Activated CD4-positive, alpha-beta T cell treated with anti-CD3 and anti-CD28 coated beads, Interleukin-2, amount 50 U/mL, for 1 hour (primary cell): Measurements from ENCODE around the gene MPZL2.

ENCODE experiments used
- DNase-seq: peaks from one replicate; pipeline ENCODE4 v3.0.0-alpha.2; 2020

Gene MPZL2

DNA sequence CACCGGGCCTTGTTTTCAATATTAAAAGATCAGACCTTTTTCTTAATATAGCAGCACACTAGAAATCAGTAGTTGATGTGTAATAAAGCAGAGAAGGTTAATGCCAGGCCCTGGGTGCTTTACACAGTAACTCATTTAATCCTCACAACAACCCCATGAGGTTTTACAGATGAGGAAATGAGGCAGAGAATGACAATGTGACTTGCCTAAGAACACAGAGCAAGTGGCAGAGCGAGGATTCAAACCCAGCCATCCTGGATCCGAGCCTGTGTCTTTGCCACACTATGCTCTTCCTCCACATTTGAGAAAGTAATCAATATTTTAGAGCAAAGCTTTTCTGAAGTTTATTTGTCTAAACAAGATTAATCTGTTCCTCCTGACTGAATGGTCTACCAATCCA is 46.5 kb downstream of the MPZL2 start:
- DNase-seq: no peak

DNA sequence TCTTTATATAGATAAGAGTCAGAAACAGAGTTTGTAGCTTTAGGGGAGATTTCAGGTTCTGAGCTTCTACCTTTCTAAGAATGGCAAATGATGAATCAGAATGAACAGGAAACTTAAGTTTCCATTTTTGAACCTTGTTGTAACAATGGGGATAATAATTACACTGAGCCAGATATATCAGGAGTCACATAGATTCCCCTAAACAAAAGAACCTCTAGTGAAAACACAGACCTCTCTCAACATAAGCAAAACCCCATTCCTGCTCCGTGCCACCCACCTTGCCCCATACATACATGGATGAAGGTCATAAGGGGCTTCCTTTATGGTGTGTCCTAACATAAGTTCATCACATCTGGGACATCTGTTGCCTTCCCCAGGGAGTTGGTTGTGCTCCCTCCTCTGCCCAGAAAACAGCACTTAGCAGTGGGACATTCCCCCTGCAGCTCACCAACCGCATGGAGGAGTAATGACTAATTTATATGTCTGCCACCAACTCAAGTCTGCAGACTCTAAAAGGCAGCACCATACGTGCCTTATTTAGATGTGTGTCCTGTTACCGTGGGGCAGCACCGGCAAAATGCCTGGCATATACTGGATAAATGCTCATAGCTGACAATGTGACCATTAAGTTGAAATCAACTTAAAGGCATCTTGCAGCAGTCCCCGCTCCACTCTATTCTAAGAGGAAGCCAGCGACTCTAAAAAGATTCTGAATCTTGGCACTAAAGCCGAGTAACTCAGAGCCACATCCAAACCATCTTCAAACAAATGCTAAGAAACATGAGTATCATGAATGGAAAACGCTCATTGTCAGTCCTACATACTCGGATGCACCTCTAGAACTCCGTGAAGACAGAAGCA is 47.2 kb downstream of the MPZL2 start:
- DNase-seq: peak; percentile 38

DNA sequence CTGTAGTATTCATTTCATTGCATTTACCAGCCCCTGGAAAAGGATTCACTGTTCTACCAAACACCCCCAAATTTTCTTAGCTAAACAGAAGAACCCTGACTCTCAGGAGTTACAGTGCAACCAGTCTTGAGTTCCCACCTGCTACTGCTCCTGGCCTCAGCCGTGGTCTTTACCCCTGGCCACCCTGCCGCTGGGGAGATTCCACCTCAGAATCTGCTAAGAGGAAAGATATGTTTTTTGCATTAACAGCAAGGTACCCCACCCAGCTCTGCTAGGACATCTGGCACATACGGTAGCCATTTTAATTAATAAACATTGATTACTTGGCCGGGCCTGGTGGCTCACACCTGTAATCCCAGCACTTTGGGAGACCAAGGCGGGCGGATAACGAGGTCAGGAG is 48.3 kb downstream of the MPZL2 start:
- DNase-seq: no peak

DNA sequence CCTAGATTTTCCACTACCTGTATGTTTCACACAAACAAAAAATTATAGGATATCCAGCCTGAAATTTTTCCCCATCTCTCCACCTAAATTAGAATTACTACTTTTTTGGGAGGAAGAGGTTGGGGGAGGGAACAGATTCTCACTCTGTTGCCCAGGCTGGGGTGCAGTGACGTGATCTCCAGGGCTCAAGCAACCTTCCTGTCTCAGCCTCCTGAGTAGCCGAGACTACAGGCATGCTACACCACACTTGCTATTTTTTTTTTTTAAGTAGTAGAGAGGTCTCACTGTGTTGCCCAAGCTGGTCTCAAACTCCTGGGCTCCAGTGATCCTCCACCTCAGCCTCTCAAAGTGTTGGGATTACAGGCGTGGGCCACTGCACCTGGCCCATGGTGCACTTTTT is 48.8 kb downstream of the MPZL2 start:
- DNase-seq: peak; percentile 17

DNA sequence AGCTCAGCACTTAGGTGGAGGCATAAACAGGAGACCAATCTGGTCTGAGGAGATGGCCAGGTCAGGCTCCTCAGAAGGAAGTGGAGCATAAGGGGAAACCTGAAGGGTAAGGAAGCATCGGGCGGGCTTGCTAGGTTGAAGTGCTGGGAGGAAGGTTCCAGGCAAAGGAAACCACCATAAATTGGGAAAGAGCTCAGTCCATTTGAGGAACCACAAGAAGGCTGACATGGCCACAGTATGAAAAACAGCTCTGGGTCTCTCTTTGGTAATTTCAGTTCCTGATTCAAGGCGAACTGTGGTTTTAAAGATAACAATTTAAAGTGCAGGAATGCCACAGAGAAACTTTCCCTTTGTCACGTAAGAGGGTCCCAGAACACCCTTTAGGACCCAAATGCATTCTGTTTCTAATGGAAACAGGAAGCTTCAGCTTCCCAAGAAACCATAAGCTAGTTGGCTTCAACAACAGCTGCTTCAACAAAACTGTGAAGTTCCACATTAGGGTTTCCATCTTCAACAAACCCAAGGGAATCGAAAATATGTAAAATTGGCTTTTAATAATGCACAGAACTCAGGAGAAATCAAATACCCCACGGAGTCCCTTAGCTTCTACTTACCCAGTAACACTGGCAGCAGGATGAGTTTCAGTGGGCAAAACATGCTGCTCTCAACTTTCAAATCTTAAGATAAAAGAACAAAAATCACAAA is 49.7 kb downstream of the MPZL2 start:
- no peak for DNase-seq

DNA sequence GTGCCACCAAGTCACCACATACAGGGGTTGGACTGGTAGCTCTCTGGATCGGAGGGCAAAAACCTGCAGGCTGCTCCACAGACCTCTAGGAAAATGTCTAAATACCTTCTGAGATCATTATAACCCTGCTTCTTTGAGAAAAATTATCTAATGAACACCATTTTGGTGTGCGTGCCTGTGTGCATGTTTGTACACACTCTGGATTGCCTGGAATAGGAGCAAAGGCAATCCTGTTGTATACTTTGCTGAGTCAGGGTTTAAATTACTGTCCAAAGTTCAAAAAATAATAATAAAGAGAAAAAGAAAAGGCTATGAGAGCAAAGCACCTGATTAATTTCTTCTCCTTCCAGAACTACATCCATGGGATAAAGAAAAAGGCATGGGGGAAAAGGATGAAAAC is 50.3 kb downstream of the MPZL2 start:
- DNase-seq: no peak

DNA sequence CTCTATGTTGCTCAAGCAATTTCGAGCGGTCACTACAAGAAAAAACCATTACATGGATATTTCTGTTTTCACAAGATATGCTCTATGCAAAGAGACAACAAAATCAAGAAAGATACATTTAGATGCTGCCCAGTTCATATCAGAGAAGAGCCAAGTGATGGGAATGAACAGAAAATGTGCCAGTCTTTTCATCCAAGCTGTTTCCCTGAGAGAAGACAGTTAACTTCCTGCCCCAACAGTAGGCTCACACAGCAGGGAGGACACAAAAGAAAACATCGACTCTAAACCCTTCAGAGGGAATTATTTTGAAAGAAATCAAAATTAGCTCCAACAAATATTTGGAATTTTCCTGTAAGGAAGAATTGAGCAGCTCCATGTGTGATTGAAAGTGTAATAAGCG is 50.9 kb downstream of the MPZL2 start:
- DNase-seq: no peak

DNA sequence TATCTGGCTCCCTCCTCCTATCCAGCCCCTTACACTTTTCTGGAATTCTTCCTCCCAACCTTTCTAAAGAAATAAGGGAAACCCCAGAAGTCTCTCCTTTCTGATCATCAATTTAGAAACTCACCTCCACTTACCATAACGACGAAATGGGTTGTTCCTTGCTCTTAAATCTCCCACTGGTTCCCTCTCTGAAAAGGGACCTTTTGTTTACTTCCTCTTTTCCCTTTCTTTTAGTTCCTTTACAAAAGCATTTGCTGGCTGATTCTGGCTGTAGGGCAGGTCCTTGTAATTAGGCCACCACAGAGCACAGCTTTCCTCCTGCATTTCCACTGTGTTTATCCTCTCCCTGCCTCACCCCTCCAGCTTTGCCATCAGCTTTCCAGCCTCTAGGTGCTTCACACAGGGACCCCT is 51.3 kb downstream of the MPZL2 start:
- no peak for DNase-seq

DNA sequence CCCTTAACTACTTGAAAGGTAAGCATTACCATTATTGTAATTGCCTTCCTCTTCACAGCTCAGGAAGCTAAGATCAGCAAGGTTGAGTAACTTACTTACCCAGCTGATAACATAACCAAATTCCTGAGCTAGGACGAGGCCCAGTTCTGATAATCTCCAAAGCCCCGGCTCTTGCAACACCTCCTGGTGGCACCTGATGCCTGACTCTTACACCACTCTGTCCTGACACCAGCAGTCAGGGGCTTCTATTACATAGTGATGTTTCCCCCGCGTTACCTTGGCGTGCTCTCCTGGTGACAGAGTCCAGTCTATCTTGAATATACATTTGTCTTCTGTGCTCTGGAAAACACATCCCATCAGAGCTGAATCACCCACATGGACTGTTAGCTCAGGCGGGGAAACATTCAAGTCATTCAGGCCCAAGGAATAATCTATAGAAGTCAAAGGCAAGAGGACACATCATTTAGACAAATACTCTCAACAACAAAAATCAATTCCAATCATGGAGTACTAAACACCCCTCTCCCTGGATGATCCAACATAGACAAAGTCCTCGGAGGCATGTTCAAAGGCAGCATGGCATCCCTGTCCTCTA is 51.9 kb downstream of the MPZL2 start:
- no peak for DNase-seq

DNA sequence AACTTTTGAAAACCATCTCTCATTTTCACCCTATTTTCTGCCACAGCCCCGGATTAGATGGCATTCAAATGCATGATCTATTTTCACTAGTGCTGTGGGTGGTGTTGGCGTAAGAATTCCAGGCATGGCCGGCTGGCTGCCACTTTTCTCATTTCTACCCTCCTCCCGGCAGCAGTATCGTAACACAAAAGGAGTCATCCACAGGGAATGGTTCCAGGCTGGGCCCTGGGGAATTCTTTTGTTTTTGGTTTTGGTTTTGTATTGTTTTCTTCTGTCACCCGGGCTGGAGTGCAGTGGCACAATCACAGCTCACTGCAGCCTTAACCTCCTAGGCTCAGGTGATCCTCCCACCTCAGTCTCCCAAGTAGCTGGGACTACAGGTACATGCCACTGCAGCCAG is 53.1 kb downstream of the MPZL2 start:
- DNase-seq: no peak

DNA sequence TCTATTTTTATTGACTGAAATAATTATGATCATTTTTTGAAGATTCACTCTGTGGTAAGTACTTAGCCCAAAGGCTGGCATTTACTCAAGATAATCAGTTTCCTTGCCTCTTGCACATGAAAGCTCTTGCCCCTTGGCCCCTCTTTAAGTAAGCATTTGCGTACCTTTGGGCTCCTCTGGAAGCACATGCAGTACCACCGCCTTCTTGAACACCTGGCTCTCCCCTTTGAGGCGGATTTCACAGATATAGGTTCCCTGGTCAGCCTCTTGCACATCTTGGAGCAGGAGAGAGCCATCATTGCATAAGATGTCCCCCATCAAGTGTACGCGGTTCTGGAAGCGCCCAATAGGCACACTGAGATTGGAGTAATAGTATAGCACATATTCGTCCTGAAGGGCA is 53.8 kb downstream of the MPZL2 start:
- DNase-seq: no peak

DNA sequence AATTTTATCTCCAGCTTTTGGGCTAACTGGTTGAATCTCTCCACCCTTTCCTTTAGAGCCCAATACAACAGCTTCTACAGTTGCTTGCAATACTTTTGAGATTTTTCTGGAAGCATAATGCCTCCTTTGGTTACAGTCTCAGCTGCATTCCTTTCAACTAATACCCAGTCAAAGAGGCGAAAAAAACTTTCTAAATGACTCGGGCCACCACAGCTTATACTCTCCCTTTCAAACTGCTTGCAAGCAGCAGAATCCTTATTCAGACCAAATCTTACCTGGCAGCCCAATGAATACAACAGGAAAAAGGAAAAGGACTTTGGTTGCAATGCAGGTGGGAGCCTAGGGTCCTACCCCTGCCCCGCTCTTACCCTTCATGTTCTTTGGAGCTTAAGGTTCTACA is 55.1 kb downstream of the MPZL2 start:
- no peak for DNase-seq

DNA sequence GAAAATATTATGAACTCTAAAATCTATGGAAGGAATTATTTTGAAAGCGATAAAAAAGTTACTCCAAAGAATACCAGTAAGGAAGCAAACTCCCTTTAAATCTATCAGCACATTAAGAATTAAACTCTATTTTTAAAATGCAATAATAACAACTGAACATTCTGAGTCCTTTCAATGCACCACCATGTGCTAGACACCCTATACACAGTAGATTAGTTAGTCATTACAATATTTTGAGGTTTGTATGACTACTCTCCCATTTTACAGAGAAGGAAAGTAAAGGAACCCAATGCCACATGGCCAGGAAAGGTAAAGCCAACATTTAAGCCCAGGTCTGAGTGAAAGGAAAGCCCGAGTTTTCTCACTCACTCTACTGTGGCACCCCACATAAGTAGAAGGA is 57.0 kb downstream of the MPZL2 start:
- DNase-seq: no peak

DNA sequence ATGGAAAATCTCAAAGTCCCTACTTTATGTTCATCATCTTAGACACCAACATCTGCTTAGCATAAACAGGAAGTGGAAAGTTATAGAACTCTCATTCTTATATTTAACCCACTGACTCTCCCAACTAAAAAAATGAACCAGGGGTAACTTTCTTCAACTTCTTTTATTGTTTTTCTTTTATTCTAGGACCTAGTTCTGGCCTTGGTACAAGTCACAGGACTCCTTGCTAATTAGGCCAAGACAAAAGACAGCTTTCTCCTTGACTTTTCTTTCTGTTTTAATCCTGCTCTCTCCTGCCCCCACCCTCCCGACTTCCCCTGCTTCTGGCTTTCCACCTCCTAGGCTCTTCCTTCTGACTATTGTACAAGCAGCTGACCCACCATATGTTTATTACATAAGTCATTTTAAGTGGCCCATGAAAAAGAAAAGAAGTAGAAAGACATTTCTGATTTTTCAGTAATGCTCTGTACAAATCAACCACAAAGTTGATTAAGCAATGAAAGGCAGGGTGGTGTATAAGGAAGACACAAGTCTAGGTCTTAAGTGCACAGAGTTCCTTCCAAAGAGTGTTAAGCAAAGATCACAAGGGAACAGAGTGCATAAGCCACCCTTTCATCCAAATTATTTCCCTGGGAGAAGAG is 57.6 kb downstream of the MPZL2 start:
- no peak for DNase-seq

DNA sequence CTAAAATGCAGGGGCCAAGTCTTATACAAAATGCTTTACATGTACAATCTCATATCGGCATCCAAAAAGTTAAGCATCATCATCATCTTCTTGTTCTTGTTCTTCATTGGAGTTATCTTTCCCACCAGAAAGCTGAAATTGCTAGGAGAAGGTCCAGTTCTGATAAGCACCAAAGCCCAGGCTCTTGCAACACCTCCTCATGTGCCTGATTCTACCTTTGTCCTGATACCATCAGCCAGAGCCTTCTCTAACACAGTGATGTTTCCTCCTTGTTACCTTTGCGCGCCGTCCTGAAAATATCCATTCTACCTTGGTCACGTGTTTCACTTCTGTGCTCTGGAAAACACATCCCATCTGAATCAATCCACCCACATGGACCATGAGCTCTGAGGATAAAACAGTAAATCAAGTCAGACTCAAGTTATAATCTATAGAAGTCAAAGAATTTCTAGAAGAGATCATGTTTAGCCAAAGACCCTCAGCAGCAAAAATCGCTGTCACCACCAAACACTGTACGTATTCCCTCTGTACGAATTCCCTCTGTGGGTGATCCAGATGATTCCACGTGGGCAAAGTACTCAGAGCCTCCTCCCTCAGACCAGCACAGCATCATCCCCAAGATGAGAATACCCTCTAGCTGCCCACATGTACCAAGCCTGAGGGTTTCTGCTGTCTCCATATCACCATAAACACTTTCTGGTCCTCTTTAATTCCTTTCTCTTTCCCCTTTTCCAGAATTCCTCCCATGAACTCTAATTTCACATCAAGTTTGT is 58.3 kb downstream of the MPZL2 start:
- no peak for DNase-seq
